HG02943 (cell line): Measurements from ENCODE around the gene LIMS2.

Source experiments
- ATAC-seq: cut with Tn5 transposase; IDR thresholded peaks from one replicate; pipeline ENCODE4 v1.9.1; 2021; ENCODE audit warnings: mild to moderate bottlenecking, low read depth, moderate library complexity; ENCODE audit not compliant: unreplicated experiment

Gene LIMS2

DNA sequence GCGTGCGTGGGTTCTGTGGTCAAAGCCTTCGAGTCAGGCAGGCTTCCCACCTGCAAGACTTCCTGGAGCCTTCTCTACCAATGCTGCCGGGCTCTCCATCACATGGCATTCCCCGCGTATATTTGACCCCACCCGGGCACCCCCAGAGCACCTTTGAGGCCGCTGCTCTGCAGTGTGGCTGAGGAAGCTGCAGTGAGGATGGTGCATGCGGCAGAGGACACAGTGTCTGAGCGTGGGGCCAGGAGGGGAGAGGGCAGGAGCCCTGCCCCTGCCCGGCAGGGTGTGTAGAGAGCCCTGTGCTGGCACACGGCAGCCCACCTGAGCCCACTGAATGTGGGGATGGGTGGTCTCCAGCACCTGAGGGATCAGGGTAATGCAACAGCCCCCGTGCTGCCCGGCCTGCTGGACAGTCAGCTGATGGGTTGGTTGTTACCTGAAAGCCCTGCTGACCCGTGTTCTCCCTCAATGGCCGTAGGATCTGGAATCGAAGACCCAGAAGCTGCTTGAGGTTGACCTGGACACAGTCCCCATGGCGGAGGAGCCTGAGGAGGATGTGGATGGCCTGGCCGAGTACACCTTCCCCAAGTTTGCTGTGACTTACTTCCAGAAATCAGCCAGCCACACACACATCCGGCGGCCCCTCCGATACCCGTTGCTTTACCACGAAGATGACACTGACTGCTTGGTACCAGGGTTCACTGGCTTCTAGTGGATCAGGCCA is 66.1 kb downstream of the LIMS2 start:
- ATAC-seq: no peak

DNA sequence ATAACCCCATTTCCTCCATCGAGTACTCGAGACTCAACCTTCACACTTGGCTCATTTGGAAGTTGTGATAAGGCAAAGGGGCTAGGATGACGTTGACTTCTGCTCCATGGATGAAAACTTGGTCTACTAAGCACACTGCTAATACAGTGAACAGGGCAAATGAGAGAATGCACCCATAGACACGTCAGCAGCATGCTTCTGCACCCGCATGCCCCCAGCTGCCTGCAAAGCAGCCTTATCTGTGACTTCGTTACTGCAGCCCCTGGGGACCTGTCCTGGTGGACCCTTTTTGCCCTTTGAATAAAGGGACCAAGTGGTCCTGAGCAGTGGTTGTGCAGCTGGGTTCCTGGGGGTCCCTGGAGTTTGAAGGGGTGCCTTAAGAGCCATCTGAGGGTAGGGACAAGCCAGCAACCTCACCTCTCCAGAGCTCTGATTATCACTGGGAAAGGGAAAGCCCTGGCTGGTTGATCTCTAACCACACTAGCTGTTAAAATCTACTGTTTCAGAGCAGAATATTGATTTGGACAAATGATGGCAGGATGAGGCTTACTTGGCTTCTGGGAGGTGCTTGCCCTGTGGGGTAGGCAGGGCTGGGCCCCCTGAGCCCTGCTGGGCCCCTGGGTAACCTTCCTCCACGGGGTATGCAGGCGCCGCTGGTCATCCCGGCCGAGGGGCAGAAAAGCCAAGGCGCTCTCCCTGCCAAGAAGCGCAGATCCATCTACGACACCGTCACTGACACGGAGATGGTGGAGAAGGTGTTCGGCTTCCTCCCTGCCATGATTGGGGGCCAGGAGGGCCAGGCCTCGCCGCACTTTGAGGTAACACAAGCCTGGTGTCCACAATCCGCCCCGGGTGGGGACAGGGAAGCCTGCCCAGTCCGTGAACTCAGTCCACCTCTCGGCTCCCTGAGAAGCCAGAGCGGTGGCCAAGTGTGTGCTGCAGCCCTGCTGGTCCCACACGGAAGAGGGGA is 67.0 kb downstream of the LIMS2 start:
- ATAC-seq: no peak

DNA sequence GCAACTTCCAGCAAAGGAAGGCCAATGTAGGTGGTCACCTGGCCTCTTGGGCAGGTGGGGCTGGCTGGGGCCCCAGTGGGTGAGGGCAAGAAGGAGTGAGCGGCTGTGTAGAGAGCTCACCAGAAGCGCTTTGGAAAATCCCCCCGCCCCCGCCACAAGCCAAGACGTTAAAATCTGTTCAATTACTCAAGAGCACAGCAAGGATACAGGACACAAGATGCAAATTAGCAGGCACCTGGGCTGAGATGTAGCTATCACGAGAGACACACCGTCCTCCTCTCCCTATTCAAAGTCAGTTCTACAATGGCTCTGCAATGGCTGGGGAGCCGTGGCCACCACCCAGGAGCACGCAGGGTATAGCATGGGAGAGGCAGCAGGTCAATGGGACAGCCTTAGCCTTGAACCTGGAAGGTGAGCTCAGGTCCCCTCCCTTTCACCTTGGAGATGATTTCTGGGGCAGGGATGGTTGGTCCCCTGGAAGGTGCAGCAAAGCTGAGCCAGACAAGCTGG is 67.9 kb downstream of the LIMS2 start:
- no peak for ATAC-seq

DNA sequence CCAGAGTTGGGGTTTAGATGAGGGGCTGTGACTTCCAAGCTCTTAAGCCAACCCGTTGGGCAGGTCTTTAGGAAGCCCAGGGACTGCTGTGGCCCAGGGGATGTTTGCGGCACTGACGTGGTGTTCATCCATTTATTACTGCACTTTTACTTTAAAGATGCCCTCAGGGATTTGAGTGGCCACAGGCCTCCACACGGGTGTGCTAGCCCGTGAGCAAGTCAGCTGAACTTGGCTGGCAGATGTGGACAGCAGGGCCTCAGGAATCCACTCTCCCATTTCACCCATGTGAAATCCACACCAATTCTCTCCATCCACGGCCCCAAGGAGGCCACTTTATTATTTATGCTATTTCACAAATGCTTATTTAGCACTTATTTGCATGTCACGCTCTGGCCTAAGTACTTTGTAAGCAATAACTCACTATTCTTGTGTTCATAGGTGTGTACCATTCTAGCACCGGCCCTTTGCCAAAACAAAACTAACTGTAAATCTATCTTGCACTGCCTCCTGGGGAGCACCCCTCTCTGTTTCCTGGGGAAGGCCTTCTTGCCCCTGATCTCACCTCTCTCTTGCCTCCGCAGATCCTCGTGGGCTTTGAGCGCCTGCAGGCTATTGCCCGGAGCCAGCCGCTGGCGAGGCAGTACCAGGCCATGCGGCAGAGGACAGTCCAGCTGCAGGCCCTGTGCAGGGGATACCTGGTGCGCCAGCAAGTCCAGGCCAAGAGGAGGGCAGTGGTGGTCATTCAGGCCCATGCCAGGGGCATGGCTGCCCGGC is 68.5 kb downstream of the LIMS2 start:
- ATAC-seq: no peak

DNA sequence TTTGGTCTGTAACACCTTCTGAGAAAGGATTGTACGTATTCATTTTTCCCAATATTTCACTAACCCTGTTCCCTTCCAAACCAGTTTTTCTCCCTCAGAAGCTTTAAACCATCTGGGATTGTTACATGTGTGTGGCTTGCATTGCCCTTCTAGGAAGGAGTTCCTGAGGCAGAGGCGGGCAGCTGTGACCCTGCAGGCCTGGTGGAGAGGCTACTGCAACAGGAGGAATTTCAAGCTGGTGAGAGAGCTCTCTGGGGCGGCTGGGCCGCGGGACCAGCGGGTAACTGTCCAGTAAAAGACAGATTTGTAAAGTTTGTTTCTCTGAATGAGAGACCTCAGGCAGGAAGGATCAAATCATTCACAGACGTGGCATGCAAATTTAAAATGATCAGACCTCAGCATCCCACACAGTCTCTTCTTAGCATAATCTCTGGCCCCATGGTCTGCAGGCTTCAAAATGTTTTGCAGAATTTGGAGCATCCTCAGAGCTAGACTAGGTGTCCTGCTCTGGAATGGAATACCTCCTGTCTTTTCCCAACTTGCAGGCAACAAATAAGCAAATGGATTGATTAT is 69.6 kb downstream of the LIMS2 start:
- no peak for ATAC-seq

DNA sequence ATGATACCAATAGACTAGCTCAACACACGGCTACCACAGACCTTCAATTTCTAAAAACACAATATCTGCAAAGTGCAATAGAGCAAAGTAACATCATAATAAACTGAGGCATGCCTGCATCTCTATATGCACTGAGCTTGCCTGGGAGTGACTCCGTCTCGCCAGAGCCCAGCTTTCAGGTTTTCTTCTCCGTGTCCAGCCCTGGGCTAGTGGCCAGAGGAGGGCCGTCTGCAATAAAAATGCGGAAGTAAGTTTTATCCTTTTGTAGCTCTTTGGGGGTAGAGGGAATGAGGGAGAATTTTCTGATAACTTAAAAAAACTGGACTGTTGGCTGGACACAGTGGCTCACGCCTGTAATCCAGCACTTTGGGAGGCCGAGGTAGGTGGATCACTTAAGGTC is 70.3 kb downstream of the LIMS2 start:
- no peak for ATAC-seq

DNA sequence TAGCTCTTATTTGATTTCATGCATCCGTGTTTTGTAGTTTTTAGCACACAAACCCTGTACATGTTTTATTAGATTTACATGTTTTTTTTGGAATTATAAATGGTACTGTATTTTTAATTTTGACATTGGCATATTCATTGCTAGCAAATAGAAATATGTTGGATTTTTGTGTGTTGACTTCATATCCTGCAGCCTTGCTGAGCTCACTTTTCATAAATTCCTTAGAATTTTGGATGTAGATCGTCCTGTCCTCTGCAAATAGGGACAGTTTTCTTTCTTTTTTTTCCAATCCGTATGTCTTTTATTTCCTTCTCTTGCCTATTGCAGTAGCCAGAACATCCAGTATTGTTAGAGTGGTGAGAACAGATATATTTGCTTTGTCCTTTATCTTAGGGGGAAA is 76.1 kb downstream of the LIMS2 start:
- ATAC-seq: no peak

DNA sequence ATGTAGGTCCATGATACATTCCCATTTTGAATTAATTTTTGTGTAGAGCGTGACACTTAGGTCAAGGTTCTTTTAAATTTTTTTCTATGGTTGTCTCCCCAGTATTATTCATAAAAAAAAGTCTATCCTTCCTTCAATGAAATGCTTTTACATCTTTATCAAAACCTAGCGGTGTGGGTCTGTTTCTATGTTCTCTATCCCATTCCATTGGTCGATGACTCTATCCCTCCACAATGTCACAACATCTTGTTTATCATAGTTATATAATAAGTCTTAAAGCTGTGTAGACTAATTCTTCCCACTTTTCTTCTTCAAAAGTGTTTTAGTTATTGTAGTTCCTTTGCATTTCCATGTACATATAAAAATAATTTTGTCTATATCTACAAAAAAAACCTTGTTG is 76.6 kb downstream of the LIMS2 start:
- ATAC-seq: no peak

DNA sequence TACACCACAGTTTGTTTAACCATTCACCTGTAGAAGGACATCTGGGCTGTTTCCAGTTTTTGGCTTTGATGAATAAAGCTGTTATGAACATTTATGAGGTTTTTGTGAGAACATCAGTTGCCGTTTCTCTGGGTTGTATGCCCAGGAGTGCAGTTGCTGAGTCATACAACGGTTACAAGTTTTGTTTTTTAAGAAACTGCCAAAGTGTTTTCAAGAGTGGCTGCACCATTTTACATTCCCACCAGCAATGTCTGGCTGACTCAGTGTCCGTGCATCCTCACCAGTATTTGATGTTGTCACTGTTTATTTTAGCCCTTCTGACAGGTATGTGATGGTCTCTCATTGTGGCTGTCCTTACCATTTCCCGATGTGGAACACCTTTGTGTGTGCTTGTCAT is 77.3 kb downstream of the LIMS2 start:
- no peak for ATAC-seq

DNA sequence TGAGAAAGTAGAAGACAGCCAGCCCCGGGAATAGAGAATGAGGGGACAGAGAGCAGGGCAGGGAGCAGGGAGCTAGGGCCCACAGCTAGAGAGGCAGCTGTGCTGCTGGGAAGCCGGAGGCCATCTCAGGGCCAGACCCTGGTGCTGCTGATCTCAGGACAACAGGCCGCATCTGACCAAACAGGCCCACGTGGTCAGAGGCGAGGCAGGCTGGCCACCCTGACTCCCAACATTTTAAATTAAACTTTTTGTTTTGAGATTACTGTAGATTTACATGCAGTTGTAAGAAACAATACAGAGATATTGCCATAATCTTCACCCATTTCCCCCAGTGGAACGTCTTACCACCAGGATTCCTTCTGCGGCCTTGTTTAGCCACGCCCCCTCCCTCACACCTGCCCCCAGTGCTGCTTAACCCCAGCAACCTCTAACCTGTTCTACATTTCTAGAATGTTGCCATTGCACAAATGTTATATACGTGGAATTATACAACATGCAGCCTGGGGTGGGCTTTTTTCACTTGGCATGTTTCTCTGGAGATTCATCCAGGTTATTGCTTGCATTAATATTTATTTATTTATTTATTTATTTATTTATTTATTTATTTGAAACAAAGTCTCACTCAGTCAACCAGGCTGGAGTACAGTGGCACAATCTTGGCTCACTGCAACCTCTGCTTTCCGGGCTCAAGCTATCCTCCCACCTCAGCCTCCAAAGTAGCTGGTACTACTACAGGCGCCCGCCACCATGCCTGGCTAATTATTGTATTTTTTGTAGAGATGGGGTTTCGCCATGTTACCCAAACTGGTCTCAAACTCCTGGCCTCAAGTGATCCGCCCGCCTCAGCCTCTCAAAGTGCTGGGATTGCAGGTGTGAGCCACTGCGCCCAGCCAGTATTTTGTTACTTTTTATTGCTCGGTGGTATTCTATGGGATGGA is 78.0 kb downstream of the LIMS2 start:
- ATAC-seq: no peak

DNA sequence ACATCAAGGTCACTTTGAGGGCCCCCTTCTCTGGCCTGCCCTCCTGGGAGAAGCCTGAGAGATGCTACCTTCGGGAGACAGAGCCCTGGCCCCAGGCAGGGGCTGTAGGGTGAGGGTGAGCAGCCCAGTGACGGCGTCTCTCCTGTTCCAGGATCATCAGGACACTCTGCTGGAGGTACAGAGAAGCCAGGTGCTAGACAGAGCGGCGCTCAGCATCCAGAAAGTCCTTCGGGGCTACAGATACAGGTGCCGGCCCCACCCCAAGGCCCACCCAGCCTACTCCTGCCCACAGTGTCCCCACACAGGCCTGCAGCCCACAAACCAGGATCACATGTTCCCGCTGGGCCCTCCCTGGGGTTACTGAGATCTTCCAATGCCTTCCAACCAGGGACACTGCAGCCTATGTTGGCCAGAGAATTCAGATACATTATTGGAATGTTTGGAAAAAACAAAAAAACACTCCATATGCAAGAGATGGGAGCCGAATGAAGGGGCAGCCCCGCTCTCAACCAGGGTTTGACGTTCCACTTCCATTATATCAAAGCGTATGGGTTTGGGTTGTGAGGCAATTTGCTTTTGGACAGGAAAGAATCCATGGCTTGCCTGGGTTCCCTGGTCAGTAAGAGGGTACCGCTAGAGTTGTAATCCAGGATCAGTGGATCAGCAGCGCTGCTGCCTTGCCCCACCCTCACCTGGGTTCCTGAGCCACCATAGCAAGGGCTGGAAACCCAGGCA is 78.9 kb downstream of the LIMS2 start:
- ATAC-seq: no peak

DNA sequence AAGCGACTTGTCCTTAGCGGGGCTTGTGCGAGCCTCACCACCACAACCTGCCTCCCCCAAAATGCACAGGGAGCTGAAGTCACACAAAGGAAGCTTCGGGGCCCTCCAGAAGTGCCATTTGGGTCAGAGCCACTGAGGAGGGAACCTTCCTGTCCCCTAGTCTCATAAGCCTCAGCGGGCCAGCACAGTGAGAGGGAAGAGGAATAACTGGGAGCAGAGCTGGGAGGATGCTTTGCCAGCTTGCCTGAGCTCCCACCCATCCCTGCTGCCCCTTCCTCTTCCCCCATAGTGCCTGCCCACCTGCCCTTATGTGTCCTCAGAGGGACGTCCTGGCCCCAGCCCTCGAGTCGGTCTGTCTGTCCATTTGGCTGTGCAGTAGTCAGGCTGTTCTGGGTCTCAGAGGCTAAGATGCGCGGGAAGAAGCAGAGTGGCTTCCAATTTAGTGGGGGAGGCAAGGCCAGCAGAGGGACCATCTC is 81.2 kb downstream of the LIMS2 start:
- ATAC-seq: no peak

DNA sequence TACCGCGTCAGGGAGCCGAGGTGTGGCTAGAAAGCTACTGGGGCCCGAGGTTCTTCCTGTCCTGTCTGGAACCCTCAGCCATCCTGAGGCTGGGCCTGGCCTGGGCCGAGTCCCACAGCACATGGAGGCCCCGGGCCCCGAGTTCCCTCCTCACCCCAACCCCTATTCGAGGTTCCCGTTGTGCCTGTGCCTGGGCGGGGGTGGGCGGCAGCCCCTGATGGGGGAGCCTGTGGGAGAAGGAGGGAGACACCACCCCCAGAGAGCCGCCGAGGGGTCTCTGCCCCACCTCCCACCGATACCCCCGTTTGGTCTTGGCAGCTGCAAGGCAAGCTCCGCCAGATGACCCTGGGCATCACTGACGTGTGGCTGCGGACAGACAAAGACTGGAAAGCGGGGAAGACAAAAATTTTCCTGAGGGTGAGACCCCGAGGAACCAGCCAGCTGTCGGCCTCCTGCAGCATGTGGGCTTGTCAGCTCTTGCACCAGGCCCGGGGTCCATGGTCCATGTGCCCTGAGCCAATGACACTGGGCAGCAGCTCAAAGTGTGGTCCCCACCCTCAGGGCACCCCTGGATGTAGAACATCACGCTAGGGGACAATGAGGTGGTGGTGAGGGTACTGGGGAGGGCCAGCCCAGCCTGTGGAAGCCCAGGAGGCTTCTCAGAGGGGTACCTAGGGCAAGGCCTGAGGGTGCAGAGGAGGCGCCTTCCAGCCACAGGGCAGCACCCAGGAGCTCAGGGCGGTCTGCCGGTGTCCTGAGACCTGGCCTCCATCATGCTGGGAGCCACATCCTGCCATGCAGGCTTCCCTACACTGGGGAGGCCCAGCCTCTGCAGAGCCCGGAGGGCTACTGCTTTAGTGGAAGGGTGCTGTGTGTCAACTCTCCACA is 81.9 kb downstream of the LIMS2 start:
- ATAC-seq: no peak

DNA sequence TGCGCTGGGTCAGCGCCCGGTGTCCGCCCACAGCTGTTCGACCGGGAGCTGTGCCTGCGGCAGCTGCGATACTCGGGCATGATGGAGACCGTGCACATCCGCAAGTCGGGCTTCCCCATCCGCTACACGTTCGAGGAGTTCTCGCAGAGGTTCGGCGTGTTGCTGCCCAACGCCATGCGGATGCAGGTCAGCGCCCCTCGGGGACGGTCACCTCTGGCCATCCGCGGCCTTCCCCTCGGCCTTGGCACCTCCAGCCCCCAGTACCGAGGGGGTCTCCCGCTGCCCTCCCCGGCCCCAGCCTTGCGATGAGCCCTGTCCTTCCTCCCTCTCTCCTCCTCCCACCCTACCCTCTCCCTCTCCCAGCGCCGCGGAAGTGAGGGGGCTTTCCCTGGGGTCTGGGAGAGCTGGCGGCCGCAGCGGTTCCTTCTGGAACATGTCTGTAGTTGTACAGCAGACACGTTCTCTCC is 82.5 kb downstream of the LIMS2 start:
- no peak for ATAC-seq

DNA sequence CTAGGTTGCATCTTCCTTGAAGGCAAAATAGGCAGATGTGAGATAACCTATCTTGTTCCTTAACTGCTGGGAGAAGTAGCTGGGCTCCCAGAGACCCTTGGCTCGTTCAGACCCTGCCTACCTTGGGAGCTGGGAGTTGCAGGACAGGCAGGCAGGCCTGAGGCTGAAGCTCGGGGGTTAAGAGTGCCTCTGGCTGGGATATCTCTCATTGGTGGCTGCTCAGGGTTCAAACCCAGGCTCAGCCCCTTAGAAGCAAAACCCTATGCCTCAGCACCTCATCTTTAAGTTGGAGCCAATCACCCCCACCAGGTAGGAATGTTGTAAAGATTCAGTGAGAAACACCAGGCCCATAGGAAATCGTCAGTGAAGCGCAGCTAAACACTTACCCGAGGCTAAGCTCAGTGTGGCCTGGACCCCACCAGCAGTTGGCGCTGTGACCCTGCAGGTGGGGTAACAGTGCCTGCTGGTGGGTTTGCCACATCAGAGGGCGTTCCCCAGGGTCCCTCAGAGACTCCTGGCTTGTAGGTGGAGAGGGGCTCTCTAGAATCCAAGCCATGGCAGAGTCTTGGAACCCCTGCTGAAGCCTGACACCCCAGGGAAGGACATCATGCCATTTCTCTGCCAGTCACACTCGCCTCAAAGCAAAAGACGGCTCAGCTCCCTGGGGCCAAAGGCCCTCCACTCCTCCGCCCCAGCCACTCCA is 84.0 kb downstream of the LIMS2 start:
- ATAC-seq: no peak

DNA sequence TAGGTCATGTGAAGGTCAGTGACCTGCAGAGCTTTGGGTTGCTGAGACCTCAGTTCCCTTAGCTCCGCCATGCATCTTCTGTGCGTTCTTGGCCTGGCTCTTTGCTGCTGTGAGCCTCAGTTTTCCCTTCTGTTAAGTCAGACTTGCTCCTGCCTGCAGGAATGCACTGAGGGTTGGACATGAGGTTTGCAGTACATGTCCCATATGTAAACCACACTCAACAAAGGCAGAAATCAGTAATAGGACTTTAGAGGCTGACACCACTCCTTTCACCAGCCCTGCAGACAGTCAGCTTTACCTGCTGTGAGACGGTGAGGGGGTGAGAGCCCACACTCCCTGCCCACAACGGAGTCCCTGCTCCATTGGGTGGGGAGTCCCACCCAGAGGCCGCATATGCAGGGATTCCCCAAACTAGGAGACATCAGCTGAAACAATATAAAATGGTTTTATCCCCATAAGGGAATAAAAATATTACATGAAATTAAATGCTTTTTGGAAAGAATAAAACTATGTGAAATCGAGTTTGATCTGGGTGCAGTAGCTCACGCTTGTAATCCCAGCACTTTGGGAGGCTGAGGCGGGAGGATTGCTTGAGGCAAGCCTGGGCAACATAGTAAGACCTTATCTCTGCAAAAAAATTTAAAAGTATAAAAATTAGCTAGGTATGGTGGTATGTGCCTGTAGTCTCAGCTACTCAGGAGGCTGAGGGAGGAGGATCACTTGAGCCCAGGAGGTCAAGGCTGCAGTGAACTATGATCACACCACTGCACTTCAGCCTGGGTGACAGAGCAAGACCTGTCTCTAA is 84.7 kb downstream of the LIMS2 start:
- ATAC-seq: no peak
